Adrenal gland (tissue), 12 donors: ENCODE results near the gene PRR33. TPM values are rescaled to one million over a fixed set of nuclear protein-coding genes. Genes with fewer than 3 reads are reported as not detected.
"Not testable (repeated sequence)": the region's sequence is repeated elsewhere in the genome, so short reads cannot be mapped to it uniquely, and the experiment has no call there.

ENCODE experiments used
- DNase-seq, 7 donors: peaks; one replicate each; pipeline ENCODE4 v3.0.0-alpha.2; 2019 to 2020
- H3K27ac ChIP-seq, 5 donors: fragments of 200-600 bp; sonication (generic) in 4 of 5; 1 replicate in 3 of 5; 2 replicates in 2 of 5; pipeline versions ENCODE4 v1.5.1 to v1.8.0; 2016 to 2020; ENCODE audit warnings: mild to moderate bottlenecking in 1 of 5
- H3K27me3 ChIP-seq: fragments of 200-600 bp; 2 replicates; pipeline ENCODE4 v1.8.0; 2021
- H3K36me3 ChIP-seq, 2 donors: fragments of 200-600 bp; replicated peaks in 1 of 2; 1 replicate in 1 of 2; 2 replicates in 1 of 2; pipeline versions ENCODE4 v1.5.1 to v1.8.0; 2018 to 2022
- H3K4me1 ChIP-seq, 2 donors: fragments of 200-600 bp; replicated peaks in 1 of 2; 1 replicate in 1 of 2; 2 replicates in 1 of 2; pipeline versions ENCODE4 v1.5.1 to v1.8.0; 2018 to 2021
- H3K4me3 ChIP-seq, 4 donors: fragments of 200-600 bp; sonication (generic) in 3 of 4; one replicate each; pipeline ENCODE4 v1.5.1; 2016 to 2018
- H3K9me3 ChIP-seq, 3 donors: fragments of 200-600 bp; sonication (generic) in 1 of 3; replicated peaks in 1 of 3; 1 replicate in 2 of 3; 2 replicates in 1 of 3; pipeline versions ENCODE4 v1.5.1 to v1.8.0; 2016 to 2021
- POLR2A ChIP-seq, 2 donors: fragments of 450-650 bp; IDR thresholded peaks; one replicate each; pipeline ENCODE4 v1.6.1; 2017; ENCODE audit warnings: antibody characterized with exemption in 2 of 2, mild to moderate bottlenecking in 2 of 2, moderate library complexity in 1 of 2
- WGBS, 4 donors: extraction: QIAGEN DNeasy Blood & Tissue Kit in 2 of 4; methylation state at CpG; one replicate each; pipeline versions ENCODE4 v1.1.5 to v1.1.7; 2013 to 2017; 5-methylcytosine and 5-hydroxymethylcytosine counted together
- intact Hi-C, 2 donors: fragments of 100-400 bp; cut with DNase I; formaldehyde crosslinking; loops; one replicate each; pipeline versions ENCODE4 v1.14.1 to v1.15.0; 2022 to 2023
- polyA plus RNA-seq, 3 donors: library from polyadenylated mRNA; stranded (reverse); fragments of 200-250 nt in 2 of 3; fragments of 350-450 nt in 1 of 3; fragmentation: Illumina TruSeq in 1 of 3; extraction: RNeasy Lipid Tissue Mini Kit (QIAGEN cat#74804) in 1 of 3; gene quantifications; one replicate each; pipeline ENCODE4 v1.2.3, GENCODE V29; 2013 to 2014
- total RNA-seq, 9 donors: library from RNA; depleted of rRNA in 4 of 9; stranded (reverse); fragments of >200 nt in 4 of 9; fragments of 120-200 nt in 1 of 9; fragmentation: NEBNext Ultra II Directional in 1 of 9; extraction: Animal tissue kit (Norgen Biotek cat#: 25700) in 1 of 9; gene quantifications; one replicate each; pipeline versions ENCODE4 v1.1.0 to v1.2.4, GENCODE V29; 2013 to 2023
- TF ChIP-seq, protein P1 (sequence below), 6 experiments: fragments of 450-650 bp in 4 of 6; fragments of 200-600 bp in 2 of 6; sonication (generic) in 1 of 6; IDR thresholded peaks; 1 replicate in 5 of 6; 2 replicates in 1 of 6; pipeline versions ENCODE4 v1.5.1 to v1.8.0; 2016 to 2021; ENCODE audit warnings: antibody characterized with exemption in 6 of 6, mild to moderate bottlenecking in 2 of 6, moderate library complexity in 1 of 6
- donor health status: healthy with polysubstance abuse.
- donor health status: Bipolar disorder and iron deficiency.
- donor health status: DM: yes; HTN: yes; CAD: no.
- donor health status: DM: no; HTN: no; CAD: no.
- donor health status: DM: no; HTN: no; CAD: no.
- donor health status: DM: yes; HTN: yes; CAD: no.

PRR33 gene
- total and polyA plus RNA-seq, 12 donors: 0.07 to 2.3 (median 0.25) TPM; not detected in 6

DNA sequence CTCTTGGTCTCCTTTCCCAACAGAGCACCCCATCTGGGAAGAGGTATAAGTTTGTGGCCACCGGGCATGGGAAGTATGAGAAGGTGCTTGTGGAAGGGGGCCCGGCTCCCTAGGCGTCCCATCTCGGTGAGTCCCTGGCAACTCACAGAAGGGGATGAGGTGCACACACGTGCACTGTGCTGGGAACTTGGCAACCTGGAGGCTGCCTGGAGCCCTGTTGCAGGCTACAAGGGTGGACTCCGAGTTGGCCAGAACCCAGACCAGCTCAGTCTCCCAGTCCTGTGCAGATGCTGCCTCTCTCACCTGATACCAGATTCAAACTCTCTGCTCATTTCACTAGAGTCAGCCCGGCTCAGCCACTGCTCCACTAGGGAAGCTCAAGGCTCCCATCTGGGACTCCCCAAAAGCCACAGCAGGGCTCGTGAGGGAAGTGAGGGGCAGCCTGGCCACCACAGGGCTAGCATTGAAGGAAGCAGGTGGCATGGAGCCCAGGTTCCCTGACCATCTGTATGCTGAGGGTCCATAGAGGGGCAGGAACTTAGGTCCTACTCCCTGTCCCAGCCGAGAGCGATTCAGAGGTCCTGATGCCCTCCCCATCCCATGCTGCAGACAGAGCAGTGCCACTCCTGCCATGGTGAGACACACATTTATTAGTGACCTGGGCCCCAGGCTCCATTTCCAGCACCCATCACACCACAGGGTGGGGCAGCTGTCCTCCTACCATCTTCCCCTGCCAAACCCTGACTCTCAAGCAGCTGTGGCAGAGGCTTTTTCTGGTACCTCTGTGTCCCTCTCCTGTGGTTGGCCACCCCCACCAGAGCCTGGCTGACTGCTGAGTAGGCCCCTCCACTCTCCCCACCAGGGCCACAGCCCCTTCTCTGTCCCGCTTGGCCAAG is 4.0 kb downstream of the PRR33 start:
- Histone ChIP-seq H3K9me3 (no peaks in the 10 kb centered on the region), H3K27ac (peak overlapping the region in 1 of 5 donors; percentile 46), H3K4me1 (no peaks in the 10 kb centered on the region), H3K36me3 (peaks cover 0 to 62% of the 10 kb centered on the region in 2 donors), H3K27me3 (no peaks in the 10 kb centered on the region), H3K4me3 (no peak overlapping the region)
- intact Hi-C loops: no loop called here
- 70 to 81% (median 75%) methylated on average over 9 to 11 of the region's 11 CpGs for WGBS, 4 donors
- TF ChIP-seq, protein P1, sequence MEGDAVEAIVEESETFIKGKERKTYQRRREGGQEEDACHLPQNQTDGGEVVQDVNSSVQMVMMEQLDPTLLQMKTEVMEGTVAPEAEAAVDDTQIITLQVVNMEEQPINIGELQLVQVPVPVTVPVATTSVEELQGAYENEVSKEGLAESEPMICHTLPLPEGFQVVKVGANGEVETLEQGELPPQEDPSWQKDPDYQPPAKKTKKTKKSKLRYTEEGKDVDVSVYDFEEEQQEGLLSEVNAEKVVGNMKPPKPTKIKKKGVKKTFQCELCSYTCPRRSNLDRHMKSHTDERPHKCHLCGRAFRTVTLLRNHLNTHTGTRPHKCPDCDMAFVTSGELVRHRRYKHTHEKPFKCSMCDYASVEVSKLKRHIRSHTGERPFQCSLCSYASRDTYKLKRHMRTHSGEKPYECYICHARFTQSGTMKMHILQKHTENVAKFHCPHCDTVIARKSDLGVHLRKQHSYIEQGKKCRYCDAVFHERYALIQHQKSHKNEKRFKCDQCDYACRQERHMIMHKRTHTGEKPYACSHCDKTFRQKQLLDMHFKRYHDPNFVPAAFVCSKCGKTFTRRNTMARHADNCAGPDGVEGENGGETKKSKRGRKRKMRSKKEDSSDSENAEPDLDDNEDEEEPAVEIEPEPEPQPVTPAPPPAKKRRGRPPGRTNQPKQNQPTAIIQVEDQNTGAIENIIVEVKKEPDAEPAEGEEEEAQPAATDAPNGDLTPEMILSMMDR (IDR thresholded peaks at IDR 0.05): no peak
- TF ChIP-seq POLR2A (IDR thresholded peaks at IDR 0.05): no peak
- DNase-seq: peak in 3 of 7 donors; percentile 10 to 35 (median 14)

GRCh38 chr11:1886551-1886950 is 5.1 kb downstream of the PRR33 start:
- H3K27me3 ChIP-seq, H3K4me3 ChIP-seq, intact Hi-C loops, H3K9me3 ChIP-seq, H3K4me1 ChIP-seq, H3K27ac ChIP-seq, DNase-seq: not testable (repeated sequence)
- H3K36me3 ChIP-seq: peaks cover 0 to 63% of the 10 kb centered on the region in 2 donors
- 78 to 88% (median 83%) methylated on average over 10 to 13 of the region's 13 CpGs for WGBS, 4 donors

DNA sequence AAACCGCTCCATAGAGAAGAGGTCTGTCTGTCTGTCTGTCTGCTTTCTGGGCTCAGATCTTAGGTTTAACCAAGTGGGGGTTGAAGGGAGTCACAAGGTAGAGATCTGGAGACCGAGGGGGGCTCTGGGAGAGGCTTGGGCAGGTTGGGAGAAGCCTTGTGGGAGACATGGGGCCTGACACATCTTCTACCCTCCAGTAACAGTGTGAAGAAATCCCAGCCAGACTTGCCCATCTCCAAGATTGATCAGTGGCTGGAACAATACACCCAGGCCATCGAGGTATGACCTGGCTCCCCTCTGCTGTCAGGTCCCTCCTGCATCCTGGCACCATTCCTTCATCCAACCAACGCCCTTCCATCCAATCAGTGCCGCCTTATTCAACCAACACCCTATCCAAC is 7.4 kb downstream of the PRR33 start:
- 78 to 89% (median 87%) methylated on average over 4 to 5 of the region's 5 CpGs for WGBS, 4 donors
- TF ChIP-seq, protein P1 (IDR thresholded peaks at IDR 0.05): no peak
- no peak for TF ChIP-seq POLR2A (IDR thresholded peaks at IDR 0.05)
- no peaks in the 10 kb centered on the region for H3K9me3 ChIP-seq
- peak in 2 of 7 donors; percentile 5 to 36 for DNase-seq
- H3K27me3 ChIP-seq: no peaks in the 10 kb centered on the region
- intact Hi-C loops: loop anchor here (5.0 kb wide), 2 partner anchors 33 to 268 kb away; partner anchors contain the start of gene TNNT3 (in 1 of the 2)
- peaks cover 0 to 20% of the 10 kb centered on the region in 2 donors for H3K4me1 ChIP-seq
- no peak overlapping the region for H3K4me3 ChIP-seq
- H3K36me3 ChIP-seq: peaks cover 0 to 63% of the 10 kb centered on the region in 2 donors
- H3K27ac ChIP-seq: no peak overlapping the region

GRCh38 chr11:1883346-1884302 is 8.1 kb downstream of the PRR33 start:
- TF ChIP-seq, protein P1 (IDR thresholded peaks at IDR 0.05): no peak
- no peak for TF ChIP-seq POLR2A (IDR thresholded peaks at IDR 0.05)
- Histone ChIP-seq H3K4me1 (peaks cover 0 to 20% of the 10 kb centered on the region in 2 donors), H3K9me3 (no peaks in the 10 kb centered on the region), H3K27ac (peak overlapping the region in 3 of 5 donors; percentile 26 to 97 (median 76)), H3K36me3 (peaks cover 0 to 60% of the 10 kb centered on the region in 2 donors), H3K27me3 (no peaks in the 10 kb centered on the region), H3K4me3 (no peak overlapping the region)
- 84 to 91% (median 87%) methylated on average over 10 to 14 of the region's 14 CpGs for WGBS, 4 donors
- intact Hi-C loops: loop anchor here (5.0 kb wide), 2 partner anchors 34 to 269 kb away; partner anchors contain the start of gene TNNT3 (in 1 of the 2)
- peak in 3 of 7 donors; percentile 22 to 50 (median 29) for DNase-seq
